BLaER1 (cell line): ENCODE measurements around the gene ADAD2.

Experiments
- H3K27ac ChIP-seq: shearing (Covaris generic); formaldehyde crosslinking; 2 replicates; pipeline ENCODE4 v1.8.1; 2022
- H3K27me3 ChIP-seq: shearing (Covaris generic); formaldehyde crosslinking; 2 replicates; pipeline ENCODE4 v1.8.1; 2022
- H3K36me3 ChIP-seq: shearing (Covaris generic); formaldehyde crosslinking; 2 replicates; pipeline ENCODE4 v1.8.1; 2022
- H3K4me1 ChIP-seq: shearing (Covaris generic); formaldehyde crosslinking; 2 replicates; pipeline ENCODE4 v1.8.1; 2022
- H3K4me2 ChIP-seq: shearing (Covaris generic); formaldehyde crosslinking; 2 replicates; pipeline ENCODE4 v1.8.1; 2022
- H3K4me3 ChIP-seq: shearing (Covaris generic); formaldehyde crosslinking; 2 replicates; pipeline ENCODE4 v1.8.1; 2022
- H3K9ac ChIP-seq: shearing (Covaris generic); formaldehyde crosslinking; 2 replicates; pipeline ENCODE4 v1.8.1; 2022
- H3K9me3 ChIP-seq: shearing (Covaris generic); formaldehyde crosslinking; 2 replicates; pipeline ENCODE4 v1.8.1; 2022
- H4K20me1 ChIP-seq: shearing (Covaris generic); formaldehyde crosslinking; 2 replicates; pipeline ENCODE4 v1.8.1; 2022
- Cebpa-rat ChIP-seq: shearing (Covaris generic); IDR thresholded peaks from 2 replicates; pipeline ENCODE4 v1.8.1; 2022

Gene ADAD2

GRCh38 chr16:84176192-84177053, 14.5 kb upstream of the ADAD2 start:
- Histone ChIP-seq H3K27ac (no peak overlapping the region), H4K20me1 (peaks cover 19% of the 10 kb centered on the region; the same call in 1 of the 2 replicates), H3K9ac (no peak overlapping the region), H3K4me2 (no peak overlapping the region; the same call in 1 of the 2 replicates), H3K9me3 (no peaks in the 10 kb centered on the region), H3K27me3 (no peaks in the 10 kb centered on the region), H3K4me1 (peaks cover 13% of the 10 kb centered on the region), H3K4me3 (no peak overlapping the region), H3K36me3 (peaks cover 48% of the 10 kb centered on the region)
- TF ChIP-seq Cebpa-rat, result no peak

- Histone ChIP-seq H3K27ac (no peak overlapping the region), H3K36me3 (peaks cover 61% of the 10 kb centered on the region)
Measured at GRCh38 chr16:84177741-84178073, 13.2 kb upstream of the ADAD2 start.

DNA sequence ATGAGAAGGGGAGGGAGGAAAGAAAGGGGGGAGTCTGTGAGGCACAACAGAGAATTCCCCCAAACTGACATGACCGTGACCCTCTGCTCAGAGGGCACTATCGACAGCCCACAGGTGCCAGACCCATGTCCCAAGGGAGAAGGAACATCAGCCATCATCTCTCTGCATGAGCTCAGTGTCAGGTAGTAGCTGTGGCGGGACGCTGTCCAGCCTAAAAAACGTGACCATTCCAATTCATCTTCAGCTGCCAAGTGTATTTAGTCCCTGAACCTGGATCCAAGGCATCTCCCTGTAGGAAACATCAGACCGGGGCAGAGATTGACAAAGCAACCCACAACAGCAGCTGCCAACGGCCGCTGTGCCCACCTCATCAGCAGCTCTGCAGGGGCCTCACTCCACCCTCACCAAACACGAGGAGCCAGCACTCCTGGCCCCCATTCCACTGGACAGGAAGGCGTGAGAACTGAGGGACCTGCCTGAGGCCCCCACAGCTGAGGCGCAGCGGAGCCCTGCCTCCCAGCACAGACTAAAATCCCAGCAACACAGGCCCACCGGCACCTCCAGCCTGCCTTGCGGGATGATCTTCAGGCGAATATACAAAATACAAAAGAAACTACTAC, 12.7 kb upstream of the ADAD2 start:
- H4K20me1 ChIP-seq, result peaks cover 31% of the 10 kb centered on the region
- H3K4me3 ChIP-seq, result no peak overlapping the region
- H3K9ac ChIP-seq, result no peak overlapping the region
- TF ChIP-seq Cebpa-rat, result no peak
- no peaks in the 10 kb centered on the region for H3K9me3 ChIP-seq
- H3K27me3 ChIP-seq, result no peaks in the 10 kb centered on the region
- H3K4me2 ChIP-seq, result no peak overlapping the region
- H3K36me3 ChIP-seq, result peaks cover 66% of the 10 kb centered on the region
- peaks cover 13% of the 10 kb centered on the region for H3K4me1 ChIP-seq
- H3K27ac ChIP-seq, result no peak overlapping the region

More at GRCh38 chr16:84177741-84178073, 13.2 kb upstream of the ADAD2 start:
- H3K9ac ChIP-seq, result no peak overlapping the region
- no peak overlapping the region for H3K4me2 ChIP-seq
- no peaks in the 10 kb centered on the region for H3K9me3 ChIP-seq
- no peak for TF ChIP-seq Cebpa-rat
- no peaks in the 10 kb centered on the region for H3K27me3 ChIP-seq
- no peak overlapping the region for H3K4me3 ChIP-seq
- peaks cover 25% of the 10 kb centered on the region for H4K20me1 ChIP-seq
- peaks cover 13% of the 10 kb centered on the region for H3K4me1 ChIP-seq

GRCh38 chr16:84178892-84179611, 11.9 kb upstream of the ADAD2 start:
- TF ChIP-seq Cebpa-rat, result no peak
- Histone ChIP-seq H4K20me1 (peaks cover 39% of the 10 kb centered on the region), H3K36me3 (peaks cover 74% of the 10 kb centered on the region), H3K9ac (no peak overlapping the region), H3K27ac (no peak overlapping the region), H3K4me1 (peaks cover 13% of the 10 kb centered on the region), H3K4me3 (no peak overlapping the region), H3K27me3 (no peaks in the 10 kb centered on the region), H3K9me3 (no peaks in the 10 kb centered on the region), H3K4me2 (no peak overlapping the region)

DNA sequence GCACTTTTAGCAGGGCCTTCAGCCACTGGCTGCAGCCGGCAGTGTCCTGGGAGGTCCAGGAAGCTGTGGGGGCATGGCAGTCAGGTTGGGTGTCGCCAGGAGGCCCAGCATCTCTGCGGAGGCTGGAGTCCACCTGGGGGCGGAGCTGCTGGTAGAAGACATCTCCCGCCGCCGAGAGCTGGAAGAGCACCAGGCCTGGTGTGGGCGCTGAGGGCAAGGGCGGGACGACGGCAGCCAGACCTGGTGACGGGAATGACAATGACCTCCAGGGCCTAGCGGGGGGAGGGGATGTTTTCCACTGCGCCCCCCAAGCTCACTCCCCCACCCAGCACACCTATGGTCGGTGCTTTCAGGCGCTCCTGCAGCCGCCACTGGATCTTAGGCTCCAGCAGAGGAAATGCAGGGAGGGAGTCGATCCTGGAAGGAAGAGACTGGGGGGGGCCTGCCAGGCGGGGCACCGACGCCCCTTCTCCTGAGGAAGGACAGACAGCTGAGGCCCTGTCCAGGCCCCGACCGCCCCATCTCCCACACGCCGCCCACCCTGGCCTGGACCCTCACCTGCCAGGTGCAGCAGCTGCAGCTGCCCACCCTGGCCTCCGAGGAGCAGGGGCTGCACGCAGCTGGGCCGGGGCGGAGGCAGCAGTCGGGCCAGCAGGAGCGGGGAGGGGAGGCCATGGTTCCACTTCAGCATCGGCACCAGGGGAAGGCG, 11.2 kb upstream of the ADAD2 start:
- Histone ChIP-seq H3K4me2 (no peak overlapping the region), H3K9me3 (no peaks in the 10 kb centered on the region), H4K20me1 (peaks cover 46% of the 10 kb centered on the region), H3K4me3 (no peak overlapping the region), H3K27ac (no peak overlapping the region), H3K9ac (no peak overlapping the region), H3K4me1 (peaks cover 13% of the 10 kb centered on the region), H3K36me3 (peaks cover 81% of the 10 kb centered on the region), H3K27me3 (no peaks in the 10 kb centered on the region)
- no peak for TF ChIP-seq Cebpa-rat

DNA sequence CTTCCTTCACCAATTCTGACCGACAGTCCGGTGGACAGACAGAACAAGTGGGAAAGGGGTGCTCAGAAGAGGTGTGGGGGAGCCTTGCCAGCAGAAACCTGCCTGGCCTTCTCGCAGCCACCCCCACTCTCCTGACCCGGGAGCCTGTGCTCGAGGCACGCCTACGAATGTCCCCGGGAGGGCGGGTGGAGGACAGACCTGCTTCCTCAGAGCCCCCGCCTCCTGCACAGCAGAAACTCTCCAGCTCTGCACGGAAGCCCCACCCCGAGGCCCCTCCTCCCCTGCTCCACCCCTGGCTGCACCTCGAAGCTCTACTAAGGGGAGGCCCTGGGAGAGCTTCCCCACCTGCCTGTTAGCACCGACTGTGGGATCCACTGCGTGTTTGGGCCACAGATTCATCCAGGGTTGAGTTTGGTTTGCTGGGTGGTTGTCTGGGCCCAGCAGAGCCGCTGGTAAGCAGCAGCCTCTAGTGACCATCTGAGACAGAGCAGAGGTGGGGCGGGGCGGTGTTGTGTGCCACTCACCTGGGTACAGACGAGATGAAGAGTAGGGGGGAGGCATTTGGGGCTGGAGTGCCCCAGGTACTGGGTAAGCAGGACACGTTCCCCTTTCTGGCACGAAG, 10.3 kb upstream of the ADAD2 start:
- peaks cover 13% of the 10 kb centered on the region for H3K4me1 ChIP-seq
- H3K27ac ChIP-seq, result no peak overlapping the region
- H3K9ac ChIP-seq, result no peak overlapping the region
- H3K27me3 ChIP-seq, result no peaks in the 10 kb centered on the region
- H4K20me1 ChIP-seq, result peaks cover 55% of the 10 kb centered on the region
- H3K4me3 ChIP-seq, result no peak overlapping the region
- H3K4me2 ChIP-seq, result no peak overlapping the region
- no peaks in the 10 kb centered on the region for H3K9me3 ChIP-seq
- H3K36me3 ChIP-seq, result peaks cover 90% of the 10 kb centered on the region
- no peak for TF ChIP-seq Cebpa-rat

GRCh38 chr16:84181144-84181915, 9.6 kb upstream of the ADAD2 start:
- Histone ChIP-seq H3K4me1 (peaks cover 17% of the 10 kb centered on the region), H3K9me3 (no peaks in the 10 kb centered on the region), H4K20me1 (peaks cover 60% of the 10 kb centered on the region), H3K27me3 (no peaks in the 10 kb centered on the region), H3K27ac (no peak overlapping the region), H3K36me3 (peaks cover 90% of the 10 kb centered on the region), H3K4me3 (no peak overlapping the region), H3K9ac (no peak overlapping the region), H3K4me2 (no peak overlapping the region)
- no peak for TF ChIP-seq Cebpa-rat

- no peaks in the 10 kb centered on the region for H3K27me3 ChIP-seq
- no peak overlapping the region for H3K27ac ChIP-seq
- no peak overlapping the region for H3K4me2 ChIP-seq
- peaks cover 18% of the 10 kb centered on the region for H3K4me1 ChIP-seq
- peaks cover 85% of the 10 kb centered on the region for H3K36me3 ChIP-seq
- no peaks in the 10 kb centered on the region for H3K9me3 ChIP-seq
- TF ChIP-seq Cebpa-rat, result no peak
- peaks cover 60% of the 10 kb centered on the region for H4K20me1 ChIP-seq
- H3K9ac ChIP-seq, result no peak overlapping the region
- no peak overlapping the region for H3K4me3 ChIP-seq
Measured at GRCh38 chr16:84182104-84182503, 8.9 kb upstream of the ADAD2 start.
